Activated CD4-positive, alpha-beta memory T cell treated with anti-CD3 and anti-CD28 coated beads for 36 hours (primary cell): ENCODE data around the gene ADAMTSL4. TPM values are rescaled to one million over a fixed set of nuclear protein-coding genes. Genes with fewer than 3 reads are reported as not detected.
"Not testable (repeated sequence)": the region's sequence is repeated elsewhere in the genome, so short reads cannot be mapped to it uniquely, and the experiment has no call there.

Source experiments
- CTCF ChIA-PET: fragments of 350-600 bp; sonication (Branson Sonifier 250); formaldehyde crosslinking; loops from one replicate; lab custom pipeline; 2021; ENCODE audit warnings: antibody characterized with exemption, inconsistent platforms; lab: Charles Lee
- POLR2A ChIA-PET: fragments of 350-600 bp; sonication (Branson Sonifier 250); formaldehyde crosslinking; loops from one replicate; lab custom pipeline; 2021; ENCODE audit warnings: antibody characterized with exemption; lab: Charles Lee
- DNase-seq: peaks from one replicate; pipeline ENCODE4 v3.0.0-alpha.2; 2020
- H3K27ac Mint-ChIP-seq: one replicate; pipeline ENCODE4 v1.8.0; 2021; ENCODE audit warnings: mixed read lengths
- H3K27me3 Mint-ChIP-seq: one replicate; pipeline ENCODE4 v1.8.0; 2021; ENCODE audit warnings: mixed read lengths
- H3K36me3 Mint-ChIP-seq: one replicate; pipeline ENCODE4 v1.8.0; 2021; ENCODE audit warnings: mixed read lengths
- H3K4me1 Mint-ChIP-seq: one replicate; pipeline ENCODE4 v1.8.0; 2021; ENCODE audit warnings: low read depth, mixed read lengths
- H3K4me3 Mint-ChIP-seq: one replicate; pipeline ENCODE4 v1.8.0; 2021; ENCODE audit warnings: mild to moderate bottlenecking, mixed read lengths
- H3K9me3 Mint-ChIP-seq: one replicate; pipeline ENCODE4 v1.8.0; 2021; ENCODE audit warnings: mixed read lengths
- intact Hi-C: fragments of 100-400 bp; cut with micrococcal nuclease; formaldehyde crosslinking; loops from one replicate; pipeline ENCODE4 v1.15.1; 2023
- total RNA-seq, 2 experiments: library from RNA; stranded (reverse); gene quantifications; one replicate each; pipeline ENCODE4 v1.2.3, GENCODE V29; 2021

The ADAMTSL4 gene
- total RNA-seq, 2 experiments from 2014 or later, result 1.1 TPM

GRCh38 chr1:150578272-150579109, 29.3 kb downstream of the ADAMTSL4 start:
- H3K4me1 Mint-ChIP-seq, result peaks cover 32% of the 10 kb centered on the region
- H3K9me3 Mint-ChIP-seq, result no peaks in the 10 kb centered on the region
- intact Hi-C loops, result loop anchor here (1.0 kb wide), 4 partner anchors 11 to 51 kb away; partner anchors contain the start of gene ENSA
- H3K27ac Mint-ChIP-seq, result peak overlapping the region; percentile 98
- ChIA-PET CTCF (interaction anchor here (1.1 to 15.1 kb wide), 5 partner anchors 15 to 50 kb away, joined by 3 to 276 read pairs (median 4); partner anchors contain the start of gene ENSA), POLR2A (interaction anchor here (1.0 to 12.6 kb wide), 10 partner anchors 11 to 119 kb away, joined by 3 to 527 read pairs (median 12); partner anchors contain the start of genes ENSA and GOLPH3L)
- DNase-seq, result peak; percentile 73
- H3K27me3 Mint-ChIP-seq, result peaks cover 2% of the 10 kb centered on the region
- peaks cover 56% of the 10 kb centered on the region for H3K36me3 Mint-ChIP-seq
- H3K4me3 Mint-ChIP-seq, result peak overlapping the region; percentile 93

GRCh38 chr1:150579110-150579944, 30.1 kb downstream of the ADAMTSL4 start, which contains the start of gene MCL1:
Gene MCL1 (minus strand): TSS chr1:150579610. CDS start chr1:150579530, 80 bp downstream.
- H3K9me3 Mint-ChIP-seq, result no peaks in the 10 kb centered on the region
- POLR2A ChIA-PET, result interaction anchor here (0.6 to 12.6 kb wide), 18 partner anchors 10 to 492 kb away, joined by 3 to 527 read pairs (median 4); partner anchors contain the start of genes APH1A, ENSA and GOLPH3L

DNA sequence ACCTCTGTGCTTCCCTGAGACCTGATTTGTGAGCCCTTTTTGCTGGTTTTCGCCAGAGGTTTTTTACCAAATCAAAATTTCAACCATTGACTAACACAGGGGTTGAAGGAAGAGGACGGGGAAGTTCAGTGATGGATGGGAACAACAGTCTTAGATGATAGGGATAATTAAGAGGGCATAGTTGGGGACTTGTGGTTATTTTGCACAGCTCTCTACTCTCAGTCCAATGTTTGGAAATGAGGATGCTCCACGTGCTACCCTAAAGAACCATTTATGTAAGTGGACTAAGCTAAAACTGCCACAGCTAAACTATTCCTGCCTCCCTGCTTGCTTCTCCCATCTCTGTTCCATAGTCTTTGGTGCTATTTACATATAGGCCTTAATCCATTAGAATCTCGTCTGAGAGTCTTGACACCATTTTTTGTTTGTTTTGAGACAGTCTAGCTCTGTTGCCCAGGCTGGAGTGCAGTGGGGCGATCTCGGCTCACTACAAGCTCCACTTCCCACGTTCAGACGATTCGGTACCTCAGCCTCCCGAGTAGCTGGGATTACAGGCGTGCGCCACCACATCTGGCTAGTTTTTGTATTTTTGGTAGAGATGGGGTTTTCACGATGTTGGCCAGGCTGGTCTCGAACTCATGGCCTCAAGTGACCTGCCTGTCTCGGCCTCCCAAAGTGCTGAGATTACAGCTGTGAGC, 30.9 kb downstream of the ADAMTSL4 start:
- peak overlapping the region; percentile 92 for H3K27ac Mint-ChIP-seq
- peaks cover 42% of the 10 kb centered on the region for H3K36me3 Mint-ChIP-seq
- POLR2A ChIA-PET, result interaction anchor here (0.6 to 12.6 kb wide), 14 partner anchors 9 to 491 kb away, joined by 3 to 527 read pairs (median 4); partner anchors contain the start of genes APH1A and ENSA
- peaks cover 2% of the 10 kb centered on the region for H3K27me3 Mint-ChIP-seq
- H3K4me3 Mint-ChIP-seq, result peak overlapping the region; percentile 93
- no peaks in the 10 kb centered on the region for H3K9me3 Mint-ChIP-seq
- DNase-seq, result no peak
- CTCF ChIA-PET, result interaction anchor here (0.7 to 15.1 kb wide), 9 partner anchors 17 to 416 kb away, joined by 3 to 276 read pairs (median 5); partner anchors contain the start of genes ENSA and GOLPH3L
- intact Hi-C loops, result loop anchor here (1.0 kb wide), 2 partner anchors 13 to 49 kb away; partner anchors contain the start of gene ENSA
- peaks cover 19% of the 10 kb centered on the region for H3K4me1 Mint-ChIP-seq

More at GRCh38 chr1:150579110-150579944, 30.1 kb downstream of the ADAMTSL4 start, which contains the start of gene MCL1:
- Mint-ChIP-seq H3K27me3 (peaks cover 2% of the 10 kb centered on the region), H3K36me3 (peaks cover 50% of the 10 kb centered on the region), H3K4me1 (peaks cover 27% of the 10 kb centered on the region), H3K4me3 (peak within 1 kb of the TSS; percentile 93), H3K27ac (peak within 1 kb of the TSS; percentile 98)
- intact Hi-C loops, result loop anchor here (1.0 kb wide), 2 partner anchors 12 to 50 kb away; partner anchors contain the start of gene ENSA
- CTCF ChIA-PET, result interaction anchor here (0.7 to 15.1 kb wide), 11 partner anchors 16 to 416 kb away, joined by 3 to 276 read pairs (median 4); partner anchors contain the start of genes ENSA and GOLPH3L
- DNase-seq, result peak; percentile 95

DNA sequence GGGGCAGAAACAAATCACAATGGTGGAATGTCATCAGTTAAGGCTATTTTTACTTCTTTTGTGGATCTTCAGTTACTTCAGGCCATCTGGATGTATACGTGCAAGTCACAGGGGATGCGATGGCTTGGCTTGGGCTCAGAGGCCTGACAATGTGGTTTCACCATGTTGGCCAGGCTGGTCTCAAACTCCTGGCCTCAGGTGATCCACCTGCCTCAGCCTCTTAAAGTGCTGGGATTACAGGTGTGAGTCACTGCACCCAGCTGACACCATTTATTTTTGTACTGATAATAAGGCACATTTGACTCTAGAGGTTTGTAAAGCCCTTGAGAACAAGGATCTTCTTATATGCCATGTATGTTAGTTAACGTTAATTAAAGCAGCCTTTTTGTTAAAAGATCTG, 31.8 kb downstream of the ADAMTSL4 start:
- peaks cover 19% of the 10 kb centered on the region for H3K4me1 Mint-ChIP-seq
- POLR2A ChIA-PET, result interaction anchor here (6.0 to 12.6 kb wide), 2 partner anchors 16 to 32 kb away, joined by 105 to 527 read pairs; no protein-coding TSS in a partner anchor
- not testable (repeated sequence) for H3K9me3 Mint-ChIP-seq

GRCh38 chr1:150581437-150581836, 32.2 kb downstream of the ADAMTSL4 start:
- H3K4me1 Mint-ChIP-seq, result peaks cover 19% of the 10 kb centered on the region
- H3K27ac Mint-ChIP-seq, intact Hi-C loops, DNase-seq, H3K9me3 Mint-ChIP-seq, H3K27me3 Mint-ChIP-seq: not testable (repeated sequence)
- peaks cover 28% of the 10 kb centered on the region for H3K36me3 Mint-ChIP-seq
- POLR2A ChIA-PET, result interaction anchor here (6.0 to 12.6 kb wide), 2 partner anchors 17 to 31 kb away, joined by 105 to 527 read pairs; no protein-coding TSS in a partner anchor
- CTCF ChIA-PET, result interaction anchor here (1.2 to 15.1 kb wide), 2 partner anchors 18 to 40 kb away, joined by 4 to 276 read pairs; no protein-coding TSS in a partner anchor
- H3K4me3 Mint-ChIP-seq, result peak overlapping the region; percentile 93

More for the DNA sequence above, 31.8 kb downstream of the ADAMTSL4 start:
- H3K36me3 Mint-ChIP-seq, result peaks cover 33% of the 10 kb centered on the region
- H3K27me3 Mint-ChIP-seq, DNase-seq, intact Hi-C loops: not testable (repeated sequence)
- H3K4me3 Mint-ChIP-seq, result peak overlapping the region; percentile 93
- H3K27ac Mint-ChIP-seq, result peak overlapping the region; percentile 92
- CTCF ChIA-PET, result interaction anchor here (1.0 to 15.1 kb wide), 3 partner anchors 18 to 415 kb away, joined by 3 to 276 read pairs (median 4); no protein-coding TSS in a partner anchor

DNA sequence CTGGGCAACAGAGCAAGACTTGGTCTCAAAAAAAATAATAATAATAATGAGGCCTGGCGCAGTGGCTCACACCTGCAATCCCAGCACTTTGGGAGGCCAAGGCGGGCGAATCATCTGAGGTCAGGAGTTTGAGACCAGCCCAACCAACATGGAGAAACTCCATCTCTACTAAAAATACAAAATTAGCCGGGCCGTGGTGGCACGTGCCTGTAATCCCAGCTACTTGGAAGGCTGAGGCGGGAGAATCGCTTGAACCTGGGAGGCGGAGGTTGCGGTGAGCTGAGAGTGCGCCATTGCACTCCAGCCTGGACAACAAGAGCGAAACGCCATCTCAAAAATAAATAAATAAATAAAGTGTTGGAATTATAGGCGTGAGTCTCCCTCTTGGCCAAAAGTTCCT, 32.8 kb downstream of the ADAMTSL4 start:
- H3K9me3 Mint-ChIP-seq, H3K27me3 Mint-ChIP-seq, intact Hi-C loops, H3K27ac Mint-ChIP-seq, H3K4me3 Mint-ChIP-seq, DNase-seq: not testable (repeated sequence)
- peaks cover 19% of the 10 kb centered on the region for H3K4me1 Mint-ChIP-seq
- H3K36me3 Mint-ChIP-seq, result peaks cover 23% of the 10 kb centered on the region
- POLR2A ChIA-PET, result interaction anchor here (6.0 kb wide), 1 partner anchor 31 kb away, joined by 105 read pairs; no protein-coding TSS in a partner anchor
- CTCF ChIA-PET, result interaction anchor here (15.1 kb wide), 1 partner anchor 19 kb away, joined by 276 read pairs; no protein-coding TSS in a partner anchor

DNA sequence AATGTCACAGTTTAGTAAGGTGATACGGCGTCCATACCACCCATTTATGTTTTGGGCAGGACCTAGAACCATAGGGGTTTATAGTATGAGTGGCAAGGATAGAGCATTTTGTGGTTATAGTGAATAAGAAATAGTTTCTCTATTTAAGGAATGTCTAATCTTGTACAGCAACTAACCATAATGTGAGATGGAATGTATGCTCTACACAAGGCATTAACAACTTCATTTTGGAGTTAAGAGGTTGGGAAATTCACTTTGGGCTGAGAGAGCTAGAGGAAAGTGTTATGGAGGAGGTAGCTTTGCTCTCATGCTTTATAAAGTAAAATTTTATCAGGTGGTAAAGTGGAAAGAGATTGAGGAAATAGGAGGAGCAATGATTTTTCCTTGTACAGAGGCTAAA, 33.2 kb downstream of the ADAMTSL4 start:
- H3K9me3 Mint-ChIP-seq, result no peaks in the 10 kb centered on the region
- CTCF ChIA-PET, result no interaction called here
- POLR2A ChIA-PET, result no interaction called here
- H3K4me3 Mint-ChIP-seq, result no peak overlapping the region
- DNase-seq, result no peak
- H3K27me3 Mint-ChIP-seq, result peaks cover 2% of the 10 kb centered on the region
- intact Hi-C loops, result no loop called here
- H3K4me1 Mint-ChIP-seq, result peaks cover 19% of the 10 kb centered on the region
- H3K27ac Mint-ChIP-seq, result no peak overlapping the region
- H3K36me3 Mint-ChIP-seq, result peaks cover 19% of the 10 kb centered on the region

DNA sequence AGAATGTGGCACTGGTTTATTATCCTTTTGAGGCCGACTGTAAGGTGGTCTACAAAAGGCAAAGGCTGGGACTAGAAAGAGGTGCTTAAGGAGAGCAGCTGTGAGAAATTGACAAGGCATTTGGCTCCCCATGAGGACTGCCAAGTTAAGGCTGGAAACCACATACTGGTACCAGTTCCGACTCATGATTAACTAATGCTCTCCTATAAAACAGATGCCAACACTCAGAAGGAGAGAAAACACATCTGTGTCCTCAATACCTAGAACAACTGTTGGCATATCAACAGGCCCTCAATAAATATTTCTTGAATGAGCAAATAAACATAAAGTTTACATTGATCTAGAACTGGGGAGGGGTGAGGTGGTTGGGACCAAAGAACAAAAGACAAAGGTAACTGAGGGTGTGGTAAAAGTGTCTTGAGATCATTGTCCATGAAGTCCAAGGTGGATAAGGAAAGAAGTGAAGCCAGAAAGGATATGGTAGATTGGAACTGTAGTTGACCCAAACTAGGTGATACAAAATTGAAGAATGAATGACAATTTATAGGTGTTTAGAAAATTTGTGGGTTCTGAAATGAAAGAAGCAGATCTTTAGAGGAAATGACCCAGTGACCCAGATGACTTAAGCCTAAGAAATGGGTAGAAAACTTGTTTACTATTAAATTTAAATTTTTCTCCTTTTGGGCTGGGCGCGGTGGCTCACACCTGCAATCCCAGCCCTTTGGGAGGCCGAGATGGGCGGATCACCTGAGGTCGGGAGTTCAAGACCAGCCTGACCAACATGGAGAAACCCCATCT, 47.1 kb downstream of the ADAMTSL4 start:
- H3K27ac Mint-ChIP-seq, result peak overlapping the region; percentile 47
- POLR2A ChIA-PET, result no interaction called here
- CTCF ChIA-PET, result interaction anchor here (1.8 kb wide), 1 partner anchor 36 kb away, joined by 7 read pairs; no protein-coding TSS in a partner anchor

DNA sequence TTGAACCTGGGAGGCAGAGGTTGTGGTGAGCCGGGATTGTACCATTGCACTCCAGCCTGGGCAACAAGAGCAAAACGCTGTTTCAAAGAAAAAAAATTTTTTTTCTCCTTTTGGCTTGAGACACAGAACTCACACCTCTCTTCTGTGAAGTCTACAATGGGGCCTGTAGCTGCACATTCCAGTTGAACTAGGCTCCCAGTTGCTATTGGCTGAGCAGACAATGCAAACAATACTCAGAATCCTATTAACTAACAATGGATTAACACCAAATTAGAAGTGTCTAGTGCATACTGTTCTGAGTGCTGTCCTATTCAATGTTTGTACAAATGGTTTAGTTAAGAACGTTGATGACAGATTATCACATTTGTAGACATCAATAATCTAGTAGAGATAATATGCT, 47.8 kb downstream of the ADAMTSL4 start:
- H3K4me3 Mint-ChIP-seq, result no peak overlapping the region
- H3K27me3 Mint-ChIP-seq, result no peaks in the 10 kb centered on the region
- peaks cover 7% of the 10 kb centered on the region for H3K36me3 Mint-ChIP-seq
- ChIA-PET POLR2A (no interaction called here), CTCF (interaction anchor here (0.6 to 1.8 kb wide), 2 partner anchors 36 to 314 kb away, joined by 3 to 7 read pairs; no protein-coding TSS in a partner anchor)
- H3K27ac Mint-ChIP-seq, result no peak overlapping the region
- H3K4me1 Mint-ChIP-seq, result peaks cover 15% of the 10 kb centered on the region
- no peaks in the 10 kb centered on the region for H3K9me3 Mint-ChIP-seq
- intact Hi-C loops, result no loop called here
- no peak for DNase-seq

More for the DNA sequence above, 47.1 kb downstream of the ADAMTSL4 start:
- Mint-ChIP-seq H3K36me3 (peaks cover 7% of the 10 kb centered on the region), H3K9me3 (no peaks in the 10 kb centered on the region), H3K4me1 (peaks cover 15% of the 10 kb centered on the region), H3K4me3 (no peak overlapping the region), H3K27me3 (no peaks in the 10 kb centered on the region)
- intact Hi-C loops, result no loop called here
- DNase-seq, result no peak

DNA sequence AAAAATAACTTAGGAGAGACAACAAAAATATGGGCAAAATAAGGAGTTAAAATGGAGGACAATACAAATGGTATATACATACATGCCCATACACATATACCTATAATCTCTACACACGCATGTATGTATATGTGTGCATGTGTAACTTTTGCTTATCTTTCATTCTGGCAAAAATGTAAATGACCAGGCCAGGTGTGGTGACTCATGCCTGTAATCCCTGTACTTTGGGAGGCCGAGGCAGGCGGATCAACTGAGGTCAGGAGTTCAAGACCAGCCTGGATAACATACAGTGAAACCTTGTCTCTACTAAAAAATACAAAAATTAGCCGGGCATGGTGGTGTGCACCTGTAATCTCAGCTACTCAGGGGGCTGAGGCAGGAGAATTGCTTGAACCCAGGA, 49.1 kb downstream of the ADAMTSL4 start:
- H3K27ac Mint-ChIP-seq, result not testable (repeated sequence)

More for the DNA sequence above, 49.1 kb downstream of the ADAMTSL4 start:
- H3K27me3 Mint-ChIP-seq, POLR2A ChIA-PET, H3K9me3 Mint-ChIP-seq, intact Hi-C loops, CTCF ChIA-PET, DNase-seq, H3K4me3 Mint-ChIP-seq: not testable (repeated sequence)
- Mint-ChIP-seq H3K36me3 (peaks cover 10% of the 10 kb centered on the region), H3K4me1 (peaks cover 17% of the 10 kb centered on the region)
